Lung (tissue), 12 donors: Measurements from ENCODE around the gene MAP3K20. TPM values are rescaled to one million over a fixed set of nuclear protein-coding genes. Genes with fewer than 3 reads are reported as not detected.

Source experiments
- ATAC-seq: fragments of 200-7000 bp; cut with Tn5 transposase; one replicate; pipeline ENCODE4 v1.9.1; 2020; ENCODE audit warnings: moderate number of reproducible peaks; ENCODE audit not compliant: insufficient read depth, low FRiP score
- DNase-seq, 3 donors: peaks; one replicate each; pipeline ENCODE4 v3.0.0-alpha.2; 2013 to 2017
- H3K27ac ChIP-seq, 2 donors: one replicate each; pipeline ENCODE4 v1.5.1; 2013; ENCODE audit warnings: mild to moderate bottlenecking in 2 of 2, moderate library complexity in 2 of 2, control low read depth in 1 of 2, inconsistent platforms in 1 of 2, low read depth in 1 of 2, low read length in 1 of 2
- H3K27me3 ChIP-seq, 3 donors: one replicate each; pipeline ENCODE4 v1.5.1; 2013; ENCODE audit warnings: low read length in 2 of 3; ENCODE audit not compliant: control insufficient read depth in 3 of 3, insufficient read depth in 3 of 3
- H3K36me3 ChIP-seq, 4 donors: one replicate each; pipeline ENCODE4 v1.5.1; 2013; ENCODE audit warnings: low read length in 4 of 4, mild to moderate bottlenecking in 1 of 4, moderate library complexity in 1 of 4; ENCODE audit not compliant: control insufficient read depth in 4 of 4, insufficient read depth in 4 of 4
- H3K4me1 ChIP-seq, 5 donors: one replicate each; pipeline ENCODE4 v1.5.1; 2013; ENCODE audit warnings: low read length in 5 of 5, mild to moderate bottlenecking in 2 of 5, moderate library complexity in 1 of 5; ENCODE audit not compliant: control insufficient read depth in 5 of 5, insufficient read depth in 5 of 5
- H3K4me3 ChIP-seq: one replicate; pipeline ENCODE4 v1.5.1; 2013; ENCODE audit warnings: mild to moderate bottlenecking, control low read depth, moderate library complexity
- H3K9ac ChIP-seq, 2 donors: one replicate each; pipeline ENCODE4 v1.5.1; 2013; ENCODE audit warnings: low read length in 2 of 2, control low read depth in 1 of 2; ENCODE audit not compliant: insufficient read depth in 1 of 2
- H3K9me3 ChIP-seq, 4 donors: one replicate each; pipeline ENCODE4 v1.5.1; 2013; ENCODE audit warnings: low read length in 3 of 4, mild to moderate bottlenecking in 1 of 4, moderate library complexity in 1 of 4; ENCODE audit not compliant: control insufficient read depth in 4 of 4, insufficient read depth in 3 of 4
- CTCF ChIP-seq: IDR thresholded peaks from 2 replicates; pipeline ENCODE4 v1.5.1; 2012; ENCODE audit warnings: mild to moderate bottlenecking; ENCODE audit errors: control extremely low read depth, extremely low read depth
- WGBS, 2 donors: extraction: QIAGEN DNeasy Blood & Tissue Kit; methylation state at CpG; one replicate each; pipeline ENCODE4 v1.1.7; 2013; 5-methylcytosine and 5-hydroxymethylcytosine counted together
- polyA plus RNA-seq, 2 donors: library from polyadenylated mRNA; stranded (reverse); fragments of 200-250 nt; gene quantifications; one replicate each; pipeline ENCODE4 v1.2.1, GENCODE V29; 2013
- total RNA-seq, 2 donors: library from RNA; depleted of rRNA in 1 of 2; stranded (reverse); fragments of >200 nt in 1 of 2; gene quantifications; one replicate each; pipeline ENCODE4 v1.2.1, GENCODE V29; 2014 to 2021
- donor health status: control.
- donor health status: control.
- donor health status: Bipolar disorder and iron deficiency.
- donor health status: healthy.
- donor health status: DM: yes; HTN: yes; CAD: no.

Gene MAP3K20
- total and polyA plus RNA-seq, 4 donors = 13.4 to 71.6 (median 31.6) TPM

- H3K9me3 ChIP-seq = no peaks in the 10 kb centered on the region
- WGBS, 2 donors = 96 to 98% methylated on average over 7 of the region's 7 CpGs
- H3K4me3 ChIP-seq = no peak overlapping the region
- DNase-seq = no peak
- H3K27me3 ChIP-seq = no peaks in the 10 kb centered on the region
- TF ChIP-seq CTCF = no peak
- peaks cover 0 to 20% (median 2%) of the 10 kb centered on the region in 5 donors for H3K4me1 ChIP-seq
- H3K9ac ChIP-seq = no peak overlapping the region
- no peak for ATAC-seq
- peaks cover 2 to 10% (median 4%) of the 10 kb centered on the region in 4 donors for H3K36me3 ChIP-seq
- peak overlapping the region in 1 of 2 donors; percentile 33 for H3K27ac ChIP-seq
Measured at GRCh38 chr2:173198327-173198726, 122.7 kb downstream of the MAP3K20 start.

- Histone ChIP-seq H3K9me3 (no peaks in the 10 kb centered on the region), H3K36me3 (peaks cover 2 to 10% (median 4%) of the 10 kb centered on the region in 4 donors), H3K4me3 (no peak overlapping the region), H3K9ac (no peak overlapping the region), H3K27ac (no peak overlapping the region), H3K27me3 (no peaks in the 10 kb centered on the region), H3K4me1 (peaks cover 0 to 22% (median 2%) of the 10 kb centered on the region in 5 donors)
- ATAC-seq (no peak), DNase-seq (no peak)
- TF ChIP-seq CTCF = no peak
- 54 to 74% methylated on average over 1 of the region's 1 CpG for WGBS, 2 donors
Measured at GRCh38 chr2:173199294-173199693, 123.6 kb downstream of the MAP3K20 start.

GRCh38 chr2:173202570-173202969 lies 126.9 kb downstream of the MAP3K20 start:
- no peak overlapping the region for H3K9ac ChIP-seq
- 84 to 91% methylated on average over 2 of the region's 2 CpGs for WGBS, 2 donors
- no peak for TF ChIP-seq CTCF
- peaks cover 0 to 22% (median 0%) of the 10 kb centered on the region in 5 donors for H3K4me1 ChIP-seq
- DNase-seq (no peak), ATAC-seq (no peak)
- H3K27ac ChIP-seq = no peak overlapping the region
- H3K27me3 ChIP-seq = no peaks in the 10 kb centered on the region
- H3K9me3 ChIP-seq = no peaks in the 10 kb centered on the region
- H3K36me3 ChIP-seq = peaks cover 2 to 10% (median 4%) of the 10 kb centered on the region in 4 donors
- no peak overlapping the region for H3K4me3 ChIP-seq

- WGBS, 2 donors = 33 to 39% methylated on average over 2 of the region's 2 CpGs
Measured at GRCh38 chr2:173204316-173204715, 128.7 kb downstream of the MAP3K20 start.

More at GRCh38 chr2:173204316-173204715, 128.7 kb downstream of the MAP3K20 start:
- DNase-seq = peak; percentile 18 to 92 (median 86)
- TF ChIP-seq CTCF = no peak
- Histone ChIP-seq H3K9ac (no peak overlapping the region), H3K4me1 (peaks cover 0 to 18% (median 0%) of the 10 kb centered on the region in 5 donors), H3K27me3 (no peaks in the 10 kb centered on the region), H3K36me3 (no peaks in the 10 kb centered on the region), H3K4me3 (no peak overlapping the region), H3K27ac (peak overlapping the region in 1 of 2 donors; percentile 55), H3K9me3 (no peaks in the 10 kb centered on the region)
- ATAC-seq = no peak
